HG03025 (cell line): ENCODE measurements around the gene LTB.
"Not testable (repeated sequence)": the region's sequence is repeated elsewhere in the genome, so short reads cannot be mapped to it uniquely, and the experiment has no call there.

Experiments used
- ATAC-seq: cut with Tn5 transposase; IDR thresholded peaks from one replicate; pipeline ENCODE4 v1.9.1; 2021; ENCODE audit warnings: mild to moderate bottlenecking, moderate library complexity; ENCODE audit not compliant: unreplicated experiment, low FRiP score

Gene LTB

DNA sequence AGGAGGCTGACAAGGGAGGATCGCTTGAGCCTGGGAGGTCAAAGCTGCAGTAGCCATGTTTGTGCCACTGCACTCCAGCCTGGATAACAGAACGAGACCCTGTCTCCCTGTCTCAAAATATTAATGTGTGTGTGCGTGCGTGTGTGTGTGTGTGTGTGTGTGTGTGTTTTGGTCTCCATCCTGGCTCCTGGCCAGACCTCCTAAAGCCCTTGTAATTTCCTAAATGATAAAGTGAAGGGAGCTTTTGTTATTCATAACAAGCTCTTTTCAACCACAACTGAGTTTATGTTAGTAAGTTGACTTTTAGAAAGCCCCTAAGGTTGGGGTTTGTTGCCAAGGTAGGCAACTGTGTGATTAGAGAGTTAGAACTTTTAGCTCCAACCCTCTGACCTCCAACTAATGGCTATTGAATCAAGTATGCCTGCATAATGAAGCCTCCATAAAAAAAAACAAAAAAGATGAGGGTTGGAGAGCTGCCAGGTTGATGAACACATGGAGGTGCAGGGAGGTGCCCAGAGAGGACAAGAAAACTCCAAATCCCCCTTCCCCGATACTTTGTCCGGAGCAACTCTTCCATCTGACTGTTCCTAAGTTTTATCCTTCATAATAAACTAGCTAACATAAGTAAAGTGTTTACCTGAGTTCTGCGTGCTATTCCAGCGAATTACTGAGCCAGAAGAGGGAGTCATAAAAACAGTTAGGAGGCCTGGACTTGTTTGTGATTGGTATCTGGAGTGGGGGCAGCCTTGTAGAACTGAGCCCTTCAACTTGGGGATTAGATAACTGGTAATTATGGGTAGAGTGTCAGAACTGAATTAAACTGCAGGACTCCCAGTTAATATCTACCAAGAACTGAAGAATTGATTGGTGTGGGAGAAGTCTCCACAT is 27.5 kb upstream of the LTB start:
- ATAC-seq = no peak

DNA sequence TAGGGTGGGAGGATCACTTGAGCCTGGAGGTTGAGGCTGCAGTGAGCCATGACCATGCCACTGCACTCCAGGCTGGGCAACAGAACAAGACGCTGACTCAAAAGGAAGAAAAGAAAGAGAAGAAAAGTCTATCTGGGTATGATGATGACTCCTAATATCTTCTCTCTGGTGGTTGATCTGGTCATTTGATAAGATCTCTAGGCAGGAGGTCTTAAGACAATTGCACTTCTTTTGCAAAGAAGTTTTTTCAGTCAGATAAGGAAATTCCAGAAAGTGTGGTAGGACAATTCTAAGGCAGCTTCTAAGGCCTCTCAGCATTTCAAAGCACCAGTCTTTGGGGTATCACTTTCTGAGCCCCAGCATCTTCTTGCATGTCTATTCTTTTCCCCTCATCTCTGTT is 25.1 kb upstream of the LTB start:
- no peak for ATAC-seq

DNA sequence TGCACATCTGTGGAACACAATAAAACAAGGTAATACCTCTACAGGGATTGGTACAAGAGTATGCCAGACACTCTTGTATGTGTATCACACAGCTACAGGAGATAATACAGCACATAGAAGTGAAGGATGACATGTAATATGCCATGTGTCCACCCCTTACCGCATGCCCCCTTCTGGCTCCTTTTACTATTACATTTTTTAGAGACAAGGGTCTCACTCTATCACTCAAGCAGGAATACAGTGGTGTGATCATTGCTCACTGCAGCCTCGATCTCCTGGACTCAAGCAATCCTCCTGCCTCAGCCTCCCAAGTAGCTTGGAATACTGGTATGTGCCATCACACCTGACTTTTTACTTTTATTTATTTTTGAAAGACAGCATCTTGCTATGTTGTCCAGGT is 14.8 kb upstream of the LTB start:
- ATAC-seq = no peak

DNA sequence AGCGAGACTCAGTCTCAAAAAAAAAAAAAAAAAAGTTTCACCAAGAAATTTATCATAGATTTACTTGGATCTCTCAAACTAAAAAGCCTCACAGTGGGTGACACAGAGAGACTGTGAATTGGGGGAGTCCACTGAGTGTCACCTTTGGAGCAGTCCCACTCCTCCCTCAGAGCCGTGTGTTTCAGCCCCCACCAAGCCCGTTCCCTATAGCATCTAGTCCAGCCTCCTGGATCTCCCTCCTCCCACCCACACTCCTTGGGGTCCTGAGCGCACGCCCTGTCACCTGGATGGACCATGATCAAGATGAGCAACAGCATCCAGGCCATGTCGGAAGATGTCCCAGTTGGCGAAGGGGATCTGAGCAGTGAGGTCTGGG is 10.2 kb upstream of the LTB start:
- ATAC-seq = no peak

DNA sequence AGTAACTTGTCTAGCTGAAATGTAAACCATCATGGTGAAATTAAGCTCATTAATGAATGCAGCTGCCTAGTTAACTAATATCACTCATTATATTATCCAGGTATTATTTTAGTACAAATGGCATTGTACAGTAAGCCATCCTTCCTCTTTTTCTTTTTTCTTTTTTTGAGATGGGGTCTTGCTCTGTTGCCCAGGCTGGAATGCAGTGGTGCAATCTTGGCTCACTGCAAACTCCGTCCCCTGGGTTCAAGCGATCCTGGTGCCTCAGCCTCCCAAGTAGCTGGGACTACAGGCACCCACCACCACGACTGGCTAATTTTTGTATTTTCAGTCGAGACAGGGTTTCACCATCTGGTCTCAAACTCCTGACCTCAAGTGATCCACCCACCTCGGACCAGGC is 8.5 kb upstream of the LTB start:
- not testable (repeated sequence) for ATAC-seq

DNA sequence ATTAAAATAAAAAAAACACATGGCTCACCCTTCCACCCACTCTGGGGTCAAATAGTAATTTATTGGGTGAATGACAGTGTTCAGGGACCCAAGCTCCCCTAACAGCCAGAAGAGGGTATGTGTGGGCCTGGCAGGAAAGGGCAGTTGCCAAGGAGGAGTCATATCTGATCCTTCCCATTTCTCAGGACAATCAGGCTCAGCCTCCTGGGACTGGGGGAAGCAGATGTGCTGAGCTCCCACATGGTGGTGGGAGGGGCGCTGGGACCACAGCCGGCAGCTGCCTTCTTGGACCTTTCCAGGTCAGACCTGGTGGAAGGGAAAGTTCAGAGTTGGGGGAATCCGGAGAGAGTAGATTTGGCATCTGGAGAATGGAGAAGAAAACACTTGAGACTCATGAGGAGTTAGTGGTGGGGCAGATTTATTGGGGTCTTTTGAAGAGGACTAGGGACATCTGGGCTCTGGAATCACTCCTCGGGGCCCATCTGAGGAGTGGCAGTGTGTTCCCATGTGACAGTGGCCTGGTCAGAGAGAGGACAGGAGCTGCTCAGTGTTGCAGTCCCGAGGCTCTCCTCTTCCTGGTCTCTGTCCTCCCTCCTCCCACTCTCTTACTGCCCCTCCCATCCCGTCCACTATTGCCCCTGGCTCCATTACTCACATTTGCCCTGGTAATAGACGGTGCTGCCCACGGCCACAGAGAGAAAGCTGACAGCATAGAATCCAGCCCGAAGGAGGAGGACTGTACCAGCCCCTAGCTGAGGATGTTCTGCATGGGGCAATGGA is 6.8 kb upstream of the LTB start:
- ATAC-seq = no peak

DNA sequence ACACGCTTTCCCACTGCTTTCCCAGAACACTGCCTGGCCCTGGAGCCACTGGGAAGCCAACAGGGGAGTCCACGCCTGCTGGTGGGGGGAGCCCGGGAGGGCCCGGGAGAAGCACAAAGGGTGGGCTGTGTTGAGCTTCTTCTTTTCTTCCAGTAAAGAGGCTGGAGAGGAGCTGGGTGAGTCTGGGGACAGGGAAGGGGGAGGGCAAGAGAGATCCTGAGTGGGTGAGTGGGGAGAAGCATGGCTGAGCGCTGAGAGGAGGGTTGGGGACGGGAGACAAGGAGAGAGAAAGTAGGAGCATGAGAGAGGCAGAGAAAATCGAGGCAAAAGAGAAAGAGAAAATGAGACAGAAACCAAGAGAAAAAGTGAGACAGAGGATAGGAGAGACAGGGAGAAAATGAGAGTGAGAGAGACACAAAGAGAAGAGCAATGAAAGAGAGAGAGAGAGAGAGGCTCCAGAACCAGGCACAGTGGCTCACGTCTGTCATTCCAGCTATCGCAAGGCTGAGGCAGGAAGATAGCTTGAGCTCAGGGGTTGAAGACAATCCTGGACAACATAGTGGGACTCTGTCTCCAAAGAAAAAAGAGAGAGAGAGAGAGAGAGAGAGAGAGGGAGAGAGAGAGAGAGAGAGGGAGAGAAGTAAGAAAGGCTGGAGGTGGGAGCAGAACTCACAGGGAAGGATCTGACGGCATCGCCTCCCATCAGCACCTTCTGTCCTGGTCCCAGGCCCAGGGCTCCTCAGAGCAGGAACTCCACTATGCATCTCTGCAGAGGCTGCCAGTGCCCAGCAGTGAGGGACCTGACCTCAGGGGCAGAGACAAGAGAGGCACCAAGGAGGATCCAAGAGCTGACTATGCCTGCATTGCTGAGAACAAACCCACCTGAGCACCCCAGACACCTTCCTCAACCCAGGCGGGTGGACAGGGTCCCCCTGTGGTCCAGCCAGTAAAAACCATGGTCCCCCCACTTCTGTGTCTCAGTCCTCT is 5.9 kb upstream of the LTB start:
- ATAC-seq = no peak

DNA sequence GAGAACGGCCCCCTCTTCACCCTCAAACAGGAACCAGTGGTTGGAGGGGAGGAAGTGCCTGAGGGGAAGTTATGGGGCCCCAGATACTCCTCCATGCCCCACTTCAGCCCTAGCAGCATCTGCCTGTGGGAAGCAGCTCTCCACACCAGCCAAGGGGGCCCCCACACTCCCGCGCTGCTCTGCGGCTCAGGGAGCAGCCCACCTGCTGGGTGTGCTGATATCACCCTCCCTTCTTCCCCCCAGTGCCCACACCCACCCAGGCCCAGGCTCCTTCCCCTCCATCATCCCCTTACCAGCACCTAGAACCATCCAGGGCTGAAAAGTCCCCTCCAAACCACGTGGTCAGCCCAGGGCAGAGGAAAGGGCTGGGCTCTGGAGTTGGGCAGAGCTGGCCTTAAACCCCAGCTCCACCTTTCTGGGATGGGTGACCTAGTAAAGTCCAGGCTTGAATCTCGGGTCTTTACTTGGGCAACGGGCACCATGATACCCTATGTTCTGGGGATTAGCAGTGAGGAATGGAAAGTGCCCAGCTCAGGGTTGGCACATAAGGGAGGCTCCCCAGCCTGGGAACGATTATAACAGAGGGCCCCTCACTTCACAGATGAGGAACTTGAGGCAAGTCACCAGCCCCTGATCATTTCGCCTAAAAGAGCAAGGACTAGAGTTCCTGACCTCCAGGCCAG is 4.5 kb upstream of the LTB start:
- no peak for ATAC-seq

DNA sequence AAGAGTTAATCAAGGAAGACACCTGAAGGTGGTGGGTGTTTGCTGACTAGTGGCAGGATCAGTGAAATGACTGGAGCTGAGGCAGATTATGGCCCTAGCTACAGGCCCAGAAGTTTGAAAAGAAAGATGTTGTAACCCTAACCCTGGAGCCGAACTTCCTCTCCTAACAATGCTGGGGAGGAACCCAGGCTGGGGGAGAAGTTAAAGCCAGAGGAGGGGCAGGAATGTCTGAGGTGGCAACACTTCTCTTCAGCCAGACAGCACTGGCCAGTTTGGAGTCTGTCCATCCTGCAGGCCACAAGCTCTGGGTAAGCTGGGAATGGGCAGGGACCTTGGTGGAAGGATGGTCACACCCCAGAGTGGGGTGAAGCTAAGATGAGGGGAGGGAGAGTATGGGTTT is 3.8 kb upstream of the LTB start, which contains the start of gene LST1:
Gene LST1, plus strand, starts transcription at position 270 of the 400 bp plus-strand sequence. CDS start 1,023 bp downstream, outside the sequence.
- ATAC-seq = no peak

DNA sequence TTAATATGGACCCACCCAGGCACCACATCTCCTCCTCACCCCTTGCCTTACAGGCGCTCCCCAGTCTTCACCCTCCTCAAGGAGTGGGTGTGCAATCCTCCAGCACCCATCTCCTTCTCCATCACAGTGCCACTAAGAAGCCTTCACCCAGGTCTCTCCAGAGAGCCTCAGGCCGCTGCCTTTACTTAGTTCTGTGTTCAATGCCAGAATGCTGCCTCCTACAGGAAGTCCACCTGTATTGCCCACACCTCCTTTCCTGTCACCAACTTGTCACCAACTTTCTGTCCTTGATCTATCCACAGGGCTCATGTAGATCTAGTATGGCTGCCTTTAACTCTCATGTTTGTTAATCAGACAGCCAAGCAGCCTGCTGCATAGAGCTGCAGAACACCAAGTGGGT is 3.3 kb upstream of the LTB start:
- ATAC-seq = no peak

DNA sequence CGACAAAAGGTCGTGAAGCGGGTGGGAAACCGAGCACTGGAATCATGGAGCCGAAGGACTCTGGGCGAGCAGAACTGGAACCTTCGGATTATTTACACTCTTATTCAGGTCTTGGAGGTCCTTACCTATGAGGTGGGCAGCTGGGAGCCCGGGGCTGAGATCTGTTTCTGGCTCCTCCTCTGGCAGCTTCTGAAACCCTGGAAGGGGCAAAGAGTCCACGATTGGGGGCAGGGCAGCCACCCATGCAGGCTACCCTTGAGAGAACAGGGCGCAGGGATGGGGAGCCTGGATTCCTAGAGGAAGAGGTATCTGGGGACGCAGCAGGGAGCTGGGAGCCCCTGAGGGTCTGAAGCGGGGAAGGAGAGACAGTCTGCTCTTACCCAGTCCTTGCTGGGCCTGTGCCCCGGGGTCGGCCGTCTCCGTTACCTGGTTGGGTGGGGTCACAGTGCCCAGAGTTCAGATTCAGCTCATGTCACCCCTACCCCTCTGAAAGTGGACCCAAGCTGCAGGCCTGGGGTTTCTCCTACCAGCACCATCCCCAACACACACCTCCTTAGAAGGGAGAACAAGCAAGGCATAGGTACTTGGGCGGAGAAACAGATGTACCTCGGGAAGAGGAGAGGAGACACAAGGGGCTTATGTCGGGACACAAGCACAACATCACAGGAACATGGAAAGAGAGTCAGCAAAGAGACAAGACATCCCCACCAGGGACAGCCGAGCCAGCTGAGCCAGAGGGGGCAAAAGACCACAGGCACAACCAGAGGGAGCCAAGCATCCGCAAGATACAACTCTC is 592 bp downstream of the LTB start:
- no peak for ATAC-seq

DNA sequence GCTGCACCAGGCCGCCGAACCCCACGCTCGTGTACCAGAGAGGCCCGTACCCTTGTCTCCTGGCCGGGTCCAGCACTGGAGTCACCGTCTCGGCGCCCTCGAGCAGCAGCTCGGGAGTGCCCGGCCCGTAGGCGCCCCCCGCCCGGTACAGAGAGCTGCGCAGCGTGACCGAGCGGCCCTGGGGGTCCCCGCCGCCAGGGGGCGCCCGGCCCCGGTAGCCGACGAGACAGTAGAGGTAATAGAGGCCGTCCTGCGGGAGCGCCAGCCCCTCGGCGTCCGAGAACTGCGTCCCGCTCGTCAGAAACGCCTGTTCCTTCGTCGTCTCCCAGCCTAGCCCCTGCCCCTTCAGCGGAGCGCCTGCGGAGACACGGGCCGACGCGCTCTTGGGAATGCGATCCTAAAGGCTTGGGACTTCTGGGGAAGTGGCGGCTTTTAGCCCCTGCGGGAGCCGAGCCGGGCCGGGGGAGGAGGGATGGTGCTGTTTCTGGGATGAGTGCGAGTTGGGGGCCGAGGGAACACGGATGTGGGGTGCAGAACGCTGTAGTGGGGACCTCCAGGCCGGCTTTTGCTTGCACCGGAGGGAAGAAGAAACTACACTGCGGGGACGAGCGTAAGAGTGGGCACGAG is 1.3 kb downstream of the LTB start:
- ATAC-seq = no peak

DNA sequence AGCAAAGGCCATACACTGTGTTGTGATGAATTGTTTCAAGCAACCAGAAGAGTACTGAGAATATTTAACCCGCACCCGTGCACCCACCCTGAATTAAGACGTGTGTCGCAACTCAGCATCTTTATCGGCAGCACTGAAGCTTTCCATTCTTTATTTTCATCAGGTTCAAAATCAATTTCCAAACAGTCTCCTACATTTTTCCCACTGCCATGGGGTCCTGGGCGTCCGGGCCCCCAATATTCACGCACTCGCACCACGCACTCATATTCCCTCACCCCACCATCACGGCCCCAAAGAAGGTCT is 1.8 kb downstream of the LTB start:
- ATAC-seq = no peak

DNA sequence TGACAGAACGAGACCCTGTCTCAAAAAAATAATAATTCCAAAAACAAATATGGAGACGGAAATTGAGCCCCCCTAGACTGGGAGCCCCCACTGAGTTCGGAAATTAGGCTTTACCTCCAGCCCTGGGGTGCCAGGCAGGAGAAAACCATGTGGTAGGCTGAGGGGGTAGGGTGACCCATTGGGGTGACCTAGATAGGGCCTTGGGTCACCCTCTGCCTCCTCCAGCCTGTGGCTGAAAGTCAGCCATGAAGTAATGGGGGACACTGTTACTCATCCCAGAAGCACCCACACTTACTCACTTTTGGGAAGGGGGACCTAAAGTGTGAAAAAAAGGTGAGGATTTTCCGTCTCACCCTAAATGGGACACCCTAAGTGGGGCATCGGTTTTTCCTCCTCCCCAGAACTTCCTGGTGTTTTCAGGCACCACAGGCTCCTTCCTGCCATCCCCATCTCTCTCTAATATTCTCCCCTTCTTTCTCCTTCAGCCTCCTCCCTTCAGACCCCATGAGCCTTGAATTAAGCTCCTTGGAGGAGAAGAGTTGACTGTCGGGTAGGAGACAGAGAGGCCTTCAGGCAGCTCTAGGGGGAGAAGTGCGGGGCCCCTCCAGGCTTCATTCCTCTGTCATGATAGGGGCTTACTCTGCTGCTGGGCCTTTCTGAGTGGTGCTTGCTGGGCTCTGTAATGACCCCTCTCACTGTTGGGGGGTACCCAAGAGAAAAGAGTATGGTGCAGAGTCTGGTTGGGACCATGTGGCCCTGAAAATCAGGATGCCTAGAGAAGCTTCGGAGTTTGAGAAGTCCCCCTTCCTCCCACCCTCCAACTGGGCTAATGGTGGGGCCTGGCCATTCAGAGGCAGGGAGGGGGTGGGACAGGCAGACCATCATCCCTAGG is 2.4 kb downstream of the LTB start:
- no peak for ATAC-seq

DNA sequence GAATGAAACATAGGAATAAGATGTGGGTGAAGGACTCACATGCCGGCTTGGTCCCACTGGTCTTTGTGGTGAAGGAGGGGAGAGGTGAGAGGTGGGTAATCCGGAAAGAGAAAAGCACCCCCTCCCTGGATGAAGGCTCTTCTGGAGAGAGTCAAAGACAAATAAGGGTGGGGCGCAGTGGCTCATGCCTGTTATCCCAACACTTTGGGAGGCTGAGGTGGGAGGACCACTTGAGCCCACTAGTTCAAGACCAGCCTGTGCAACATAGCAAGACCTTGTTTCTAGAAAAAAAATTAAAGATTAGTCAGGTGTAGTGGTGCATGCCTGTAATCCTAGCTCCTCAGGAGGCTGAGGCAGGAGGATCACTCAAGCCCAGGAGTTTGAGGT is 3.1 kb downstream of the LTB start:
- no peak for ATAC-seq

DNA sequence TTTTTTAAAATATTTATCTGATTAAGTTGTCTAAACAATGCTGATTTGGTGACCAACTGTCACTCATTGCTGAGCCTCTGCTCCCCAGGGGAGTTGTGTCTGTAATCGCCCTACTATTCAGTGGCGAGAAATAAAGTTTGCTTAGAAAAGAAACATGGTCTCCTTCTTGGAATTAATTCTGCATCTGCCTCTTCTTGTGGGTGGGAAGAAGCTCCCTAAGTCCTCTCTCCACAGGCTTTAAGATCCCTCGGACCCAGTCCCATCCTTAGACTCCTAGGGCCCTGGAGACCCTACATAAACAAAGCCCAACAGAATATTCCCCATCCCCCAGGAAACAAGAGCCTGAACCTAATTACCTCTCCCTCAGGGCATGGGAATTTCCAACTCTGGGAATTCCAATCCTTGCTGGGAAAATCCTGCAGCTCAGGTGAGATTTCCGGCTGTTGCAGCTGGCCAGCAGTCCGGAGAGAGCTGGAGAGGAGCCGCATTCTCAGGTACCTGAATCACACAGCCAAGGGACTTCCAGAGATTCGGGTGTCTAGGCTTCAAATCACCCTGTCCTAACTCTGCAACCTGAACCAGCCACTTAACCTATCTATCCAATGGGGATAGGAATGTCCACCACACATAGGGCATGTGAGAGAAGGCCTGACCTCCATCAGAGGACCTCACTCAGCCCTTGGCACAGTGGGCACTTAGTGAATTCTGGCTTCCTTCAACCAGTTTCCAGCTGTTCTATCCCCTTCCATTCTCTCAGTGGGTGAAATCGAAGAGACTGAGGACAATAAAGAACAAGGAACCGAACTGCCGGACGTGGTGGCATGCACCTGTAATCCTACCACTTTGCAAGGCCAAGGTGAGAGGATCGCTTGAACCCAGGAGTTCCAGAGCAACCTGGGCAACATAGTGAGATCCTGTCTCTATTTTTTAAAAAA is 3.8 kb downstream of the LTB start:
- no peak for ATAC-seq

DNA sequence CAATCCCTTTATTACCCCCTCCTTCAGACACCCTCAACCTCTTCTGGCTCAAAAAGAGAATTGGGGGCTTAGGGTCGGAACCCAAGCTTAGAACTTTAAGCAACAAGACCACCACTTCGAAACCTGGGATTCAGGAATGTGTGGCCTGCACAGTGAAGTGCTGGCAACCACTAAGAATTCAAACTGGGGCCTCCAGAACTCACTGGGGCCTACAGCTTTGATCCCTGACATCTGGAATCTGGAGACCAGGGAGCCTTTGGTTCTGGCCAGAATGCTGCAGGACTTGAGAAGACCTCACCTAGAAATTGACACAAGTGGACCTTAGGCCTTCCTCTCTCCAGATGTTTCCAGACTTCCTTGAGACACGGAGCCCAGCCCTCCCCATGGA is 4.7 kb downstream of the LTB start:
- no peak for ATAC-seq
